GM23338 (cell line): ENCODE measurements around the gene CCN6.

ENCODE experiments used
- EZH2phosphoT487 ChIP-seq: fragments of 200-600 bp; sonication (generic); IDR thresholded peaks from one replicate; pipeline ENCODE4 v1.8.1; 2018; ENCODE audit warnings: antibody characterized with exemption; ENCODE audit not compliant: unreplicated experiment
- TF ChIP-seq, protein P1 (sequence below): IDR thresholded peaks from one replicate; pipeline ENCODE4 v1.6.1; 2018; ENCODE audit warnings: antibody characterized with exemption; ENCODE audit not compliant: unreplicated experiment
- TF ChIP-seq, protein P2 (sequence below), 2 experiments: fragments of 200-600 bp in 1 of 2; sonication (generic) in 1 of 2; conservative IDR thresholded peaks; 2 replicates each; pipeline versions ENCODE4 v1.5.1 to v1.6.1; 2016 to 2017; ENCODE audit warnings: antibody characterized with exemption in 2 of 2, low read depth in 2 of 2, mild to moderate bottlenecking in 2 of 2, moderate library complexity in 1 of 2

DNA sequence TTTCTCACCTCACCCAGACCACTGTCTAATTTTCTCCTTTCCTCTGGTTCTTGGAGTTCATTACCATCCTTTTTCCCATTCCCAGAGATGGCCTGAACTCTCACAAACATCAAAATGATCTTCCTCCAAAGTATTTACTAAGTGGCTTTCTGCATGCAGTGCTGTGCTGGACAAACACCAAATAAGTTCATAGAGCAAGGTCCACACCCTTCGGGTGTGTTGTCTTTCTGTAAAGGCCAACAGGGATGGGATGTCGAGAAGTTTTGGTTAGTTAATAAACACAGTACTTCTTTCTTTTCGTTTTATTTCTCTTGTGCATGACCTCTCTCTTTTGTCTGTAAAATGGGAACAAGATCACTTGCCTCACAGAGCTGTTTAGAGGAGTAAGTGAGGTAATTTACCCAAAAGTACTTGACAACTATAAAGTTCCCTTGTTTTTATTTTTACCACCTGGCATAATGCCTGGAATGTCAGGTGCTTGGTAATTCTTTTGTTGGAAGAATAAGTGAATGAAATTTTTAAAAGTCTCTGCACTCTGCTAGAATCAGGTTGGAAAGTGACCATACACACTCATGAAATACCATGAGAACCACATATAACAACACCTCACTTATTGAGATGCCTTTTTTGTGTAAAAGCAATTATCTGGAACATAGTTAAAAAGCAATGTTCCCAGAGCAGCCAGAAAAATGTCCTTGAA, 22.8 kb upstream of the CCN6 start:
- TF ChIP-seq, protein P1, sequence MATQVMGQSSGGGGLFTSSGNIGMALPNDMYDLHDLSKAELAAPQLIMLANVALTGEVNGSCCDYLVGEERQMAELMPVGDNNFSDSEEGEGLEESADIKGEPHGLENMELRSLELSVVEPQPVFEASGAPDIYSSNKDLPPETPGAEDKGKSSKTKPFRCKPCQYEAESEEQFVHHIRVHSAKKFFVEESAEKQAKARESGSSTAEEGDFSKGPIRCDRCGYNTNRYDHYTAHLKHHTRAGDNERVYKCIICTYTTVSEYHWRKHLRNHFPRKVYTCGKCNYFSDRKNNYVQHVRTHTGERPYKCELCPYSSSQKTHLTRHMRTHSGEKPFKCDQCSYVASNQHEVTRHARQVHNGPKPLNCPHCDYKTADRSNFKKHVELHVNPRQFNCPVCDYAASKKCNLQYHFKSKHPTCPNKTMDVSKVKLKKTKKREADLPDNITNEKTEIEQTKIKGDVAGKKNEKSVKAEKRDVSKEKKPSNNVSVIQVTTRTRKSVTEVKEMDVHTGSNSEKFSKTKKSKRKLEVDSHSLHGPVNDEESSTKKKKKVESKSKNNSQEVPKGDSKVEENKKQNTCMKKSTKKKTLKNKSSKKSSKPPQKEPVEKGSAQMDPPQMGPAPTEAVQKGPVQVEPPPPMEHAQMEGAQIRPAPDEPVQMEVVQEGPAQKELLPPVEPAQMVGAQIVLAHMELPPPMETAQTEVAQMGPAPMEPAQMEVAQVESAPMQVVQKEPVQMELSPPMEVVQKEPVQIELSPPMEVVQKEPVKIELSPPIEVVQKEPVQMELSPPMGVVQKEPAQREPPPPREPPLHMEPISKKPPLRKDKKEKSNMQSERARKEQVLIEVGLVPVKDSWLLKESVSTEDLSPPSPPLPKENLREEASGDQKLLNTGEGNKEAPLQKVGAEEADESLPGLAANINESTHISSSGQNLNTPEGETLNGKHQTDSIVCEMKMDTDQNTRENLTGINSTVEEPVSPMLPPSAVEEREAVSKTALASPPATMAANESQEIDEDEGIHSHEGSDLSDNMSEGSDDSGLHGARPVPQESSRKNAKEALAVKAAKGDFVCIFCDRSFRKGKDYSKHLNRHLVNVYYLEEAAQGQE, result no peak
- TF ChIP-seq, protein P2, sequence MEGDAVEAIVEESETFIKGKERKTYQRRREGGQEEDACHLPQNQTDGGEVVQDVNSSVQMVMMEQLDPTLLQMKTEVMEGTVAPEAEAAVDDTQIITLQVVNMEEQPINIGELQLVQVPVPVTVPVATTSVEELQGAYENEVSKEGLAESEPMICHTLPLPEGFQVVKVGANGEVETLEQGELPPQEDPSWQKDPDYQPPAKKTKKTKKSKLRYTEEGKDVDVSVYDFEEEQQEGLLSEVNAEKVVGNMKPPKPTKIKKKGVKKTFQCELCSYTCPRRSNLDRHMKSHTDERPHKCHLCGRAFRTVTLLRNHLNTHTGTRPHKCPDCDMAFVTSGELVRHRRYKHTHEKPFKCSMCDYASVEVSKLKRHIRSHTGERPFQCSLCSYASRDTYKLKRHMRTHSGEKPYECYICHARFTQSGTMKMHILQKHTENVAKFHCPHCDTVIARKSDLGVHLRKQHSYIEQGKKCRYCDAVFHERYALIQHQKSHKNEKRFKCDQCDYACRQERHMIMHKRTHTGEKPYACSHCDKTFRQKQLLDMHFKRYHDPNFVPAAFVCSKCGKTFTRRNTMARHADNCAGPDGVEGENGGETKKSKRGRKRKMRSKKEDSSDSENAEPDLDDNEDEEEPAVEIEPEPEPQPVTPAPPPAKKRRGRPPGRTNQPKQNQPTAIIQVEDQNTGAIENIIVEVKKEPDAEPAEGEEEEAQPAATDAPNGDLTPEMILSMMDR (conservative IDR thresholded peaks at IDR 0.05; ENCODE audit: low read depth in 2 of 2), result no peak
- no peak for TF ChIP-seq EZH2phosphoT487
